A673 (cell line): ENCODE results near the gene FBXO9.

ENCODE experiments used
- CTCF ChIP-seq: fragments of 300-800, 200-600 bp; sonication (generic); conservative IDR thresholded peaks from 2 replicates; pipeline ENCODE4 v1.5.1; 2017; ENCODE audit warnings: low read depth, mild to moderate bottlenecking, antibody characterized with exemption, low read length, moderate library complexity, mixed read lengths
- EZH2 ChIP-seq: fragments of 200-600 bp; sonication (generic); IDR thresholded peaks from 2 replicates; pipeline ENCODE4 v1.6.1; 2017; ENCODE audit warnings: borderline replicate concordance, low read depth, mild to moderate bottlenecking, mixed read lengths, antibody characterized with exemption, low read length; ENCODE audit not compliant: poor library complexity, severe bottlenecking

DNA sequence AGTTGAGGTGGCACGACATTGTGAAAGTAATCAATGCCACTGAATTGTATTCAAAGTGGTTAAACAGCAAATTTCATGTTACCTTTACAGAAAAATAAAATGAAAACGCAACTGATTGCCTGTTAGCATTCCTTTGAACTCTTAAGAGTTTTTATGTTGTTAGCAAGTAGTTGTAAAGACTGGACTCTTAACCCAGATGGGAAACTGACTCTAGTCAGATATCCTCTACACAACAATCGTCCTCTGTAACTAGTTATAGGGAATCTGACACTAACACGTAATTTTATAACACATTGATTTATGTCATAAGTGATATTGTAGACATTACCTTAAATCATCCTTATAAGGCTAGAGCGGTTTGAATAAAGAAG lies 3.0 kb upstream of the FBXO9 start:
- no peak for TF ChIP-seq EZH2
- no peak for TF ChIP-seq CTCF
